Spleen (tissue), 7 donors: Measurements from ENCODE around the gene MANBA.

ENCODE experiments used
- POLR2A ChIP-seq, 3 donors: fragments of 450-650 bp; IDR thresholded peaks; one replicate each; pipeline ENCODE4 v1.5.1; 2017; ENCODE audit warnings: antibody characterized with exemption in 3 of 3, mild to moderate bottlenecking in 1 of 3
- POLR2AphosphoS5 ChIP-seq, 3 donors: sonication (generic); formaldehyde crosslinking; IDR thresholded peaks; one replicate each; pipeline ENCODE4 v1.5.1; 2017; ENCODE audit warnings: antibody characterized with exemption in 3 of 3
- TF ChIP-seq, protein P1 (sequence below), 11 experiments: fragments of 200-600 bp in 7 of 11; fragments of 450-650 bp in 4 of 11; sonication (generic) in 4 of 11; IDR thresholded peaks in 8 of 11; conservative IDR thresholded peaks in 3 of 11; 1 replicate in 7 of 11; 2 replicates in 4 of 11; pipeline versions ENCODE4 v1.4.0 to v1.8.0; 2016 to 2021; ENCODE audit warnings: antibody characterized with exemption in 11 of 11, inconsistent platforms in 4 of 11, mild to moderate bottlenecking in 1 of 11
- donor health status: DM: no; HTN: no; CAD: no; lungs with moderate emphysema.
- donor health status: DM: no; HTN: no; CAD: no.
- donor health status: DM: no; HTN: no; CAD: no.

GRCh38 chr4:102761906-102762305 lies 1.1 kb upstream of the MANBA start:
- TF ChIP-seq, protein P1, sequence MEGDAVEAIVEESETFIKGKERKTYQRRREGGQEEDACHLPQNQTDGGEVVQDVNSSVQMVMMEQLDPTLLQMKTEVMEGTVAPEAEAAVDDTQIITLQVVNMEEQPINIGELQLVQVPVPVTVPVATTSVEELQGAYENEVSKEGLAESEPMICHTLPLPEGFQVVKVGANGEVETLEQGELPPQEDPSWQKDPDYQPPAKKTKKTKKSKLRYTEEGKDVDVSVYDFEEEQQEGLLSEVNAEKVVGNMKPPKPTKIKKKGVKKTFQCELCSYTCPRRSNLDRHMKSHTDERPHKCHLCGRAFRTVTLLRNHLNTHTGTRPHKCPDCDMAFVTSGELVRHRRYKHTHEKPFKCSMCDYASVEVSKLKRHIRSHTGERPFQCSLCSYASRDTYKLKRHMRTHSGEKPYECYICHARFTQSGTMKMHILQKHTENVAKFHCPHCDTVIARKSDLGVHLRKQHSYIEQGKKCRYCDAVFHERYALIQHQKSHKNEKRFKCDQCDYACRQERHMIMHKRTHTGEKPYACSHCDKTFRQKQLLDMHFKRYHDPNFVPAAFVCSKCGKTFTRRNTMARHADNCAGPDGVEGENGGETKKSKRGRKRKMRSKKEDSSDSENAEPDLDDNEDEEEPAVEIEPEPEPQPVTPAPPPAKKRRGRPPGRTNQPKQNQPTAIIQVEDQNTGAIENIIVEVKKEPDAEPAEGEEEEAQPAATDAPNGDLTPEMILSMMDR (IDR thresholded peaks at IDR 0.05 in 8 of 11, conservative IDR thresholded peaks at IDR 0.05 in 3 of 11) = no peak
- no peak for TF ChIP-seq POLR2A (IDR thresholded peaks at IDR 0.05)
- no peak for TF ChIP-seq POLR2AphosphoS5 (IDR thresholded peaks at IDR 0.05)
